GM18526 (cell line): ENCODE data around the gene VPREB1.

ENCODE experiments used
- POLR2A ChIP-seq: IDR thresholded peaks from 3 replicates; pipeline ENCODE4 v1.6.1; 2011; ENCODE audit not compliant: insufficient read length; ENCODE audit errors: extremely low read depth

VPREB1 gene

DNA sequence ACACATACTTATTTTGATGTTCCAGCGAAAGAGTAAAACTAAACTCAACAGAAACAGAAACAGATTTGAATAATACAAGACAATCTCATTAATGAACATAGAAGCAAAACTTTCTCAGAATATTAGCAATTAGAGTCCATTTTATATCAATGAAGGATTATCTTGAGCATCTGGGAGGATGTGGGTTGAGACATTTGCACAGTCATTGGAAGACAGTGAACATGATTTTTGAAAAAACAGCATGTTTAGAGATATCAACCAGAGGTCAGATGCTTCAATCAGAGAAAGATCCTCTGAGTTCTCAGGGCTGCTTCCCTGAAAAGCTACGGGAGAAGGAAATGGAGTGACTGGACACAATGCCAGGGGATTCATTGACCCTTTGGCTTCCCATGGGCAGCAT lies 35.9 kb upstream of the VPREB1 start:
- no peak for TF ChIP-seq POLR2A

DNA sequence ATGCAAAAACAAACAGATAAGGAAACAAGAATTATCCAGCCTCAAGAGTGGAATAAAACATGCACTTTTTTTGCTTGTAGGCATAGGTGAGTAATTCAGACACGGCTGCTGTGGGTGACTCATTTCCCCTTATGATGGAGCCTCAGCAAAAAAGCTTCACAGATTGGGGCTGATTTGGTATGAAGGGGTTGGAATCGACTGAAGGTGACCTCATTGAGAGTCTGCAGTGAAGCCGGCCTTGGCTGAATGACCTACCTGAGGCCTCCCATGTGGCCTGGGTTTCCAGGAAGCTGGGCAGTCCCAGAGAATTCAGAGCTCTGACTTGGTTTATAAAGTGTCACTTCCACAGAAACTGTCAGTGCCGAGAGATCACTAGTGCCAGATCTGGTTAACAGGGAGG lies 34.2 kb upstream of the VPREB1 start:
- TF ChIP-seq POLR2A: no peak

DNA sequence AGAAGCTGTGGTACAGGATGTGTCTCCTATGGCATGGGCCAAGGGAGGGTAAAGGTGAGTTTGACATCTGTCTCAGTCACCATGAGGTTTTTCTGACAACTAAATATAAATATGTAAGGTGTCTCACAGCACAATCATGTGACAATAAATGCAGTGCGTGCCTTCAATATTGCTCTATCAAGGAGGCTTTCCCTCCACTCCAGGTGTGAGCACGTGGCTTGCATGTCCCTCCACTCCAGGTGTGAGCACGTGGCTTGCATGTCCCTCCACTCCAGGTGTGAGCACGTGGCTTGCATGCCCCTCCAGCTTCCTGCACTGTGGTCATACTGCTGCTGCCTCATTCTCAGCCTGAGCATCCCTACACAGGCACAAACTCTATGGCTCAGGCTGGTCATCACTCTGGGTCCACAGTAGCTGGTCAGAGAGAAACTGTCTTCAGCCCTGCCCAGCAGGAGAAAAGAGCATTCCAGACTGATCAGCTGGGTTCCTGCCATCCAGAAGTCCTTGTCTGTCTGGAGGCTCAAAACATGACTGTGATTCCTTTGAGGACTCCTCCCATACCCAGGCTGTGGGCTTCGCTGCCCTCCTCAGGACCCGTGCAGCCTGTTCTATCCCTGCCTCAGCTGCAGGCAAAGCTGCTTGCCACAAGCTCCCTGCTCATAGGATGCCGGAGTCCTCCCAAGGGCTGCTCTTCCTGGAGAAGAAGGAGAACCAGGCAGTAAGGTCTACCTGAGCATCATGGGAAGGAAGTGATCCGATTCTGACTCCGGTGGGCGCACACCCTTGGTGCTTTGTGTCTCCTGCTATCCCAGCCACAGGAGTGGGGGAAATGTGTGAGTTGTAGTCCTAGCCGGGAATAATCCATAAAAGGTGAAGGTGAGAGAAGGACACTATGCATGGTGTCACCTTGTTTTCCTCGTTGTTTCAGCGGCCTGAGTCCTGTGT lies 33.4 kb upstream of the VPREB1 start:
- TF ChIP-seq POLR2A: no peak

DNA sequence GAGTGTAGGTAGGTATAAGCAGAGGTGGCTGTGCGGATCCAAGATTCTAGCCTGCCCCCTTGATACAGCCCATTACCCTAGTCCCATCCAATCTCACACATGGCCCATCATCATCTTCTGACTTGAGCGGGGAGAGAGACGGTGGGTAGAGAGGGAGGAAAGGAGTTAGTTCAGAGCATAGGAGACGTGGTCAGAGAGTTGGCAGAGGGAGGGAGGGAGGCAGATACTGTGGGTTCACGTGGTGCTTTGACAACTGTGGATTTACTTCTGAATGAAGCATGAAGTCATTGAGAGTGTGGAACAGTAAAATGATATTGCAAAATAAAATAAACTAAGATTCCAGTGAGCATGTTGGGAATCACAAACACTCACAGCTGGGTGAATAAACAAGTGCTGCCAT lies 31.4 kb upstream of the VPREB1 start:
- no peak for TF ChIP-seq POLR2A

DNA sequence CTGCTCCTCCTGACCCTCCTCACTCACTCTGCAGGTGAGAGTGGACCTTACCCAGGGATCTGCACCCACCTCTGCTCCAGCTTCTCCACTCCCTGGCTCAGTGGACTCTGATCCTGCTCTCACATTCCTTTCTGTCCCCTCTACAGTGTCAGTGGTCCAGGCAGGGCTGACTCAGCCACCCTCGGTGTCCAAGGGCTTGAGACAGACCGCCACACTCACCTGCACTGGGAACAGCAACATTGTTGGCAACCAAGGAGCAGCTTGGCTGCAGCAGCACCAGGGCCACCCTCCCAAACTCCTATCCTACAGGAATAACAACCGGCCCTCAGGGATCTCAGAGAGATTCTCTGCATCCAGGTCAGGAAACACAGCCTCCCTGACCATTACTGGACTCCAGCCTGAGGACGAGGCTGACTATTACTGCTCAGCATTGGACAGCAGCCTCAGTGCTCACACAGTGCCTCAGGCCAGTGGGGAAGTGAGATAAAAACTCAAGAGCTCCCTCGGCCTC lies 29.7 kb upstream of the VPREB1 start:
- TF ChIP-seq POLR2A: no peak

DNA sequence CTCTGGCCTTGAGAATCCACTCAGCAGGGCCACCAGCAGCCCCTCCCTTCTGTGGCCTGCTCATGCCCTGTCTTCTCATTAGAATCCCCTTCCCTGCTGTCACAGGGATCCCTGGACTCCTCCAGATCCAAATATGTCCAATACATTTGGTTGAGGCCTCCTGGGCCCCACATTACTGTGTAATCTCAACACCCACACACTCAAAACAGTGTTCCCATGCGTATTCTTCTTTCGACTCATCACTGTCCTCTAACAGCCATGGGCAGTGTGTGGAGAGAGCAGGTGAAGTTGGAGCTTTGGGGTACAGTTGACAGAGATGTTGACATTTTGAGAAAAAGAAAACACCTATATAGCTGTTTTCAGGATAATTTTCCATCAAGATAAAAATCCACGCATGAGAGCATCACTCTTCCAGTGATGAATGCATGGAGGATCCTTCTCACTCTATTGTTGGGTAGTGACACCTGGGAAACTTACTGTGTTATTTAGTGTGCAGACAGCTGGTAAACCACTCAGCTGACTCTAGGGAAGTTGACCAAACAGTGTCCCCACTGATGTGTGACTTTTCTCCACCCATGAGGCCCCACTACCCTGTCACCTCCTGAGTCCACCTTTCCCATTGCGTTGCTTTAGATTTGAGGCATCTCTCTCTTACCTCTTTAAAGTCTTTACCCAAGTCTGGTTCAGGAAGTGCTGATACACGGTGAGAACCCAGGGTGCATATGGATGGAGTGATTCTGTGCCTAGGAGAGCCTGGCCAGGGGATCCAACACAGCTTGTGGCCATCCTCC lies 28.7 kb upstream of the VPREB1 start:
- TF ChIP-seq POLR2A: no peak

DNA sequence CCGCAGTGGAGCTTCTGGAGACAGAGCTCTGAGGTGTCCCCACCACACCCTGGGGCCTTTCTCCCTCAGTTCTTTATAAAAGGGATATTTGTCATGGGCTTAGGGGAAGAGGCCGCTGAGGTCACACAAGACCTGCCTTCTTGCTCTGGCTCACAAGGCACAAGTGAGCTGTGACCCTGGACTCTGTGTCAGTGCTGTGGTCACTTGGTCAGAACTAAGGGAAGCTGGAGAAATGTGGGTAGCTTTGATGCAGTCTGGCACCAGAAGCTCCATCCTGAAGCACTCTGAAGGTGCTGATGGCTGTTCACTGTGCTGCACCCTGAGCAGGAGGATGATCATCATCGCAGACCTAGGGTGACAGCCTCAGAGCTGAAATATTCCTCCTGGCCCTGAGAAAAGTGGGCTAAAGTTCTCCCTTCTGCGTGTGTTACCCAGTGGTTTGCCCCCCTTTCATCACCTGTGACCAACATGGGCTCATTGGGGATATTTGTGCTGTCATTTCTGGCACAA lies 28.1 kb upstream of the VPREB1 start:
- no peak for TF ChIP-seq POLR2A

DNA sequence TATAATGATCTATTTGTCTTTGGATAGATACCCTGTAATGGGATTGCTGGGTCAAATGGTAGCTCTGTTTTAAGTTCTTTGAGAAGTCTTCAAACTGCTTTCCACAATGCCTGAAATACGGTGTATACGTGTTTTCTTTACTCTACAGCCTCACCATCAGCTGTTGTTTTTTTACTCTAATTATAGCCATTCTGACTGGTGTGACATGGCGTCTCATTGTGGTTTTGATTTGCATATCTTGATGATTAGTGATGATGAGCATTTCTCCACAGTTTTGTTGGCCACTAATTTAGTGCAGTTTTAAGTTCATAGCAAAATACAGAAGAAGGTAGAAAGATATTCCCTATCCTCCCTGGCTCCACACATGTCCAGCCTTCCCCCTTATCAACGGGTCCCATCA lies 26.3 kb upstream of the VPREB1 start:
- TF ChIP-seq POLR2A: no peak

DNA sequence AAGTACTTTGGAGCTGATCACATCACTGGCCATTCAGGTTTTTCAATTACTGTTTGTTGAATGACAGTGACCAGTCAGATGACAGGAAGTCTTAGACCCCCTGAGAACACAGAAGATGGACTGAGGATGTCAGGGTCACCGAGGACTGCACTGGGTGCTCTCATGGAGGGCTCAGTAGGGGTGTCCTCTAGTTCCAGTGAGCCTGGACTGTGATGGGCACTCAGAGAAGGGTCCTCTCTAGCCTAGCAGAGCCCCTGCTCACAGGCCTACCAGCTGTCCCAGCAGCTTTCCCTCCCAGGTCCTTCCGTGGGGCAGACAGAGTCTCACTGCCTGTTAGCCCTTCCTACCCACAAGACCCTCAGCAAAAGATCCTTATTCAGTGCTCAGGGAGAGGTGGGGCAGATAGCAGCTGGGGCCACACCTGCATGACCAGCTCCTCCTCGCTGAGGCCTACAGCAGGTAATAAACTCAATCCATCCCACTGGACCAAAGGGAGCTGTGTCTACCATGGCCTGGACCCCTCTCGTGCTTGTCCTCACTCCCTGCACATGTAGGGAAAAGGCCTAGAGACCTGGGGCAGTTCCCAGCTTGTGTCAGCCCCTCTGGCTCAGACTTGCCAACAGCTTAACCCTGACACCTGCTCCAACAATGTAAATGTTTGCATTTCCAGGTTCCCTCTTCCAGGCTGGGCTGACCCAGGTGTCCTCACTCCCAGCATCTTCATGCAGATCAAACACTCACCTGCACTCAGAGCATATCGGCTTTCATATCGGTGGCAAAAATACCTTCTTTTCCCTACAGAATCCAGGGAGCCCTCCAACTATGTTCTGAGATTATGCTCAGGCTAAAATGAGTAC lies 25.2 kb upstream of the VPREB1 start:
- no peak for TF ChIP-seq POLR2A

DNA sequence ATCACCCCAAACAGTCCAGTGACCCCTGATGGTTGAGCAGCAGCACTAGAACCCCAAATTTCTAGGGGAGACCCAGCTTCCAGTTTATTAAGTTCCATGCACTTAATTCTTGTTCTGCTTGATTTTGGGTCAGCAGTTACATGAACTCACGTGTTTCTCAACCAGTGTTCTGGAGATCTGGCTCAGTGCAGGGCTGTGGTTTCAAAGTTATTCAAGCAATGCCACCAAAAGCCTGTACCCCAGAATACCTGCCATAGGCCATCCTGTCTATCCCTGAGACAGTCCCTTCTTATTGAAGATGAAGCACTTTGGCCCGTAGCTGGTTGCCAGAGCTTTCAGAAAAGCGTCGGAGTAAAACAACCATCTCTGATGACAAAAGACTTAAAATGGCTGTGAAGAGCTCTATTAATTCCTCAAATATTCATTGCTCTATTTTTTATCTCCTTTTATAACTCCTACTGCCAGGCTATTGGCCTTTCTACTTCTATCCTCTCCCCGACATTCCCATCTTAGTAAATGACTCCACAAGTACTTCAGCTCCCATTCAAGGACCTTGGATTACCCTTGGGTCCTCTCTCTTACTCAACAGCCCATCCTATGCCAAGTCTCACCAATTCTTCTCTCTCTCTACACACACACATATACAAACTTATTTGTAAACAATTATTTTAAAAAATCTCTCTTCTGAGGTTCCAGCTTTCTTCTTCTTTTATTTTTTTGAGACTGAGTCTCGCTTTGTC lies 18.0 kb upstream of the VPREB1 start:
- no peak for TF ChIP-seq POLR2A

DNA sequence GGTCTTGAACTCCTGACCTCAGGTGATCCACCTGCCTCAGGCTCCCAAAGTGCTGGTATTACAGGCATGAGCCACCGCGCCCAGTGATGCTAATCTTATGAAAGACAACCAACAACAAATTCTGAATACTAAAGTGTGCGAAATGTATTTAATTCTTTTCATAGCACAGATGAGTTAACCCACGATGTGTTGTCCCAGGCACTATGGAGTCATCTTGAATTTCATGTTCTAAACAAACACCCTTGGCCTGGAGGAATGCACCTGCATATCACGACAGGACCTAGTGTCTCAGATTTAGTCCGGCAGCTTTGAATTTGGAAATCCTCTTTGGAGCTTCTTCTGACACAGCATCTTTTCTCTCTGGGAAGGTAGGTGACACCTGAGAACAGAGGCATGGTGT lies 16.2 kb upstream of the VPREB1 start:
- no peak for TF ChIP-seq POLR2A

DNA sequence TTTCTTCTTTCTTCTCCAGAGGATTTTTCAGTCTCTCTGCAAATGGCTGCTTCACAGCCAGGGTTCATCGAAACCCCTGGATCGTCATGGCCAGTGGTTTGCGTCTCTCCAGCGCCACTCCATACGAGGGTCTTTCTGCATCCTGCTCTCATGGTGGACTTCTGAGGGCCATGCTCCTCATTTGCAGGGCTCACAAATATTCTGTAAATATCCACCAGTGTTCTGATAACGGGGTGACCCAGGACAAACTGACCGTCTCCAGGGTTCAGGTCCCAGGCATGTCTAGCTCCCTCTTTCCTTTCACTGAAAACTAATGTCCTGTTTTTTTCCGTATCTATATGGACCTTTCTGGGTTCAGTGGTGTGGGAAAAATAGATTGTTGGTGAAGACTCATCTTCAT lies 15.7 kb upstream of the VPREB1 start:
- no peak for TF ChIP-seq POLR2A

DNA sequence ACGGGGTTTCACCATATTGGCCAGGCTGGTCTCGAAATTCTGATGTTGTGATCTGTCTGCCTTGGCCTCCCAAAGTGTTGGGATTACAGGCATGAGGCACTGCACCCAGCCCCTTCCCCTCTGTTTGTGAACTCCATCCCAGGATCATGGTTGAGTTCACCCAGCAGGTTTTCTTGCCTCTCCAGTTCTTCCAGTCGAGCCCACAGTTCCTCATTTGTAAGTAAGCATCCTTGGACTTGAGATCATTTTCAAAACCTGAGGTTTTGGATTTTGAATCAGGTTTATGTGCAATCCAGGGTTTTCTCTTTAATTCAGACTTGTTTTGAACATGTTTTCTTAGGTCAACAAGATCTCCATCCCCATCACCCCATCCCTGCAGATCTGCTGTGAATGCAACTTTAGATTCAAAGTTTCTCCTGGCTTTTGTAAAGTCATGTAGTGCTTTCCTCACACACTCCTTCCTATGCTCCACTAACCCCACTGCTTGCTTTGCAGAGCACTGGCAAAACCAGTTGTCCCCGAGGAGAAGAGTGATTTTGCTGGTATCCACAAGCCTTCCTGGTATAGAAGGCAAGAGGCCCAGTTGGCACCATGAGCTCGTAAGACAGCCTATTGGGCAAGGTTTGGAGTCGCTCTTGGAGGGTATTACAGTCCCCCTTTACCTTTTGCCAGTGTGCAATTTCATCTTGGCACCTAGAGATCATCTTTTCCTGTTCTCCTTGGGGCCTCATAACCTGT lies 14.7 kb upstream of the VPREB1 start:
- TF ChIP-seq POLR2A: no peak

DNA sequence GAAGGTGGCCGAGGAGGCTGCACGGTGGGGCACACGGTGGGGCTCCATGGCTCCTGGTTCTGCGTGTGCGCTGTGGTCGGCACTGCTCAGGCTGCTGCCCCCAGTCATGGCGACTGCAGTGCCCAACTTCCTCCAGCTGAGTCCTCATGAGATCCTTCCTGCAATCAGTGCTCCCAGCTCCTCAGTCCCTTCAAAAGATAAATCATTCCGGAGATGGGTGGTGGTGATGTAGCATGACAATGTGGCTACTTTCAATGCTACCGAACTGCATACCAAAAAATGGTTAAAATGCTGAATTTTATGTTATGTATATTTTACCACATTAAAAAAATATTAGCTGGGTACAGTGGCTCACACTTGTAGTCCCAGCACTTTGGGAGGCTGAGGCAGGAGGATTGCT lies 14.1 kb upstream of the VPREB1 start:
- no peak for TF ChIP-seq POLR2A
